Nephron (organoid): ENCODE measurements around the gene RNF222.
"Not testable (repeated sequence)": the region's sequence is repeated elsewhere in the genome, so short reads cannot be mapped to it uniquely, and the experiment has no call there.

Source experiments
- H3K27ac Mint-ChIP-seq, 3 experiments: 2 replicates each; pipeline ENCODE4 v1.8.0; 2020; ENCODE audit warnings: mixed read lengths in 3 of 3, mild to moderate bottlenecking in 2 of 3, moderate library complexity in 1 of 3
- H3K27me3 Mint-ChIP-seq: 2 replicates; pipeline ENCODE4 v1.8.0; 2021; ENCODE audit warnings: low read depth, mild to moderate bottlenecking, moderate library complexity, mixed read lengths
- H3K36me3 Mint-ChIP-seq: 2 replicates; pipeline ENCODE4 v1.8.0; 2020; ENCODE audit warnings: low read depth, mixed read lengths
- H3K4me1 Mint-ChIP-seq: 2 replicates; pipeline ENCODE4 v1.8.0; 2020; ENCODE audit warnings: mixed read lengths
- H3K4me3 Mint-ChIP-seq, 3 experiments: 2 replicates each; pipeline ENCODE4 v1.8.0; 2020; ENCODE audit warnings: mild to moderate bottlenecking in 3 of 3, mixed read lengths in 3 of 3, moderate library complexity in 2 of 3
- H3K9me3 Mint-ChIP-seq: 2 replicates; pipeline ENCODE4 v1.8.0; 2020; ENCODE audit warnings: mixed read lengths
- CTCF ChIP-seq, 3 experiments: fragments of 200-600 bp; sonication (generic); IDR thresholded peaks; one replicate each; pipeline ENCODE4 v1.5.0; 2021; ENCODE audit warnings: antibody characterized with exemption in 3 of 3; ENCODE audit not compliant: unreplicated experiment in 3 of 3

Gene RNF222

GRCh38 chr17:8376271-8377067, 21.2 kb downstream of the RNF222 start, which contains the start of gene KRABD2:
Gene KRABD2 (minus strand): TSS chr17:8376704.
- no peaks in the 10 kb centered on the region for H3K9me3 Mint-ChIP-seq
- H3K27ac Mint-ChIP-seq: peak within 1 kb of the TSS; percentile 82 to 90 (median 89)
- TF ChIP-seq CTCF (IDR thresholded peaks at IDR 0.05; ENCODE audit: unreplicated experiment in 3 of 3): peak; percentile 52 to 67 (median 60)
- H3K4me1 Mint-ChIP-seq: peaks cover 36% of the 10 kb centered on the region
- H3K27me3 Mint-ChIP-seq: no peaks in the 10 kb centered on the region
- peaks cover 60% of the 10 kb centered on the region for H3K36me3 Mint-ChIP-seq
- peak within 1 kb of the TSS; percentile 80 to 88 (median 86) for H3K4me3 Mint-ChIP-seq

GRCh38 chr17:8375738-8376259, 21.8 kb downstream of the RNF222 start:
- Mint-ChIP-seq H3K4me1 (peaks cover 35% of the 10 kb centered on the region), H3K27ac (peak overlapping the region; percentile 82 to 90 (median 89)), H3K9me3 (no peaks in the 10 kb centered on the region), H3K27me3 (no peaks in the 10 kb centered on the region), H3K4me3 (peak overlapping the region; percentile 80 to 88 (median 86)), H3K36me3 (peaks cover 58% of the 10 kb centered on the region)
- TF ChIP-seq CTCF (IDR thresholded peaks at IDR 0.05; ENCODE audit: unreplicated experiment in 3 of 3): no peak

- peaks cover 31% of the 10 kb centered on the region for H3K4me1 Mint-ChIP-seq
- H3K4me3 Mint-ChIP-seq, H3K27me3 Mint-ChIP-seq, H3K27ac Mint-ChIP-seq, H3K9me3 Mint-ChIP-seq: not testable (repeated sequence)
- peaks cover 55% of the 10 kb centered on the region for H3K36me3 Mint-ChIP-seq
These were observed 23.8 kb downstream of the RNF222 start for GRCh38 chr17:8373856-8374255.

GRCh38 chr17:8372422-8372821, 25.2 kb downstream of the RNF222 start:
- no peak overlapping the region for H3K27ac Mint-ChIP-seq
- no peaks in the 10 kb centered on the region for H3K27me3 Mint-ChIP-seq
- no peak for TF ChIP-seq CTCF (IDR thresholded peaks at IDR 0.05; ENCODE audit: unreplicated experiment in 3 of 3)

GRCh38 chr17:8371786-8372185, 25.8 kb downstream of the RNF222 start:
- H3K27me3 Mint-ChIP-seq: no peaks in the 10 kb centered on the region
- H3K36me3 Mint-ChIP-seq: peaks cover 46% of the 10 kb centered on the region
- H3K27ac Mint-ChIP-seq: peak overlapping the region; percentile 23 to 78 (median 39)
- H3K9me3 Mint-ChIP-seq: no peaks in the 10 kb centered on the region
- H3K4me3 Mint-ChIP-seq: peak overlapping the region; percentile 45 to 63 (median 48)
- TF ChIP-seq CTCF (IDR thresholded peaks at IDR 0.05; ENCODE audit: unreplicated experiment in 3 of 3): no peak
- peaks cover 21% of the 10 kb centered on the region for H3K4me1 Mint-ChIP-seq

More at GRCh38 chr17:8372422-8372821, 25.2 kb downstream of the RNF222 start:
- Mint-ChIP-seq H3K4me1 (peaks cover 23% of the 10 kb centered on the region), H3K4me3 (peak overlapping the region in 2 of 3 experiments; percentile 19 to 46), H3K36me3 (peaks cover 51% of the 10 kb centered on the region), H3K9me3 (no peaks in the 10 kb centered on the region)

GRCh38 chr17:8369944-8370343, 27.7 kb downstream of the RNF222 start:
- H3K27me3 Mint-ChIP-seq: no peaks in the 10 kb centered on the region
- no peak overlapping the region for H3K27ac Mint-ChIP-seq
- no peak overlapping the region for H3K4me3 Mint-ChIP-seq
- no peak for TF ChIP-seq CTCF (IDR thresholded peaks at IDR 0.05; ENCODE audit: unreplicated experiment in 3 of 3)
- H3K9me3 Mint-ChIP-seq: no peaks in the 10 kb centered on the region
- H3K4me1 Mint-ChIP-seq: peaks cover 19% of the 10 kb centered on the region
- H3K36me3 Mint-ChIP-seq: peaks cover 41% of the 10 kb centered on the region
